HG02759 (cell line): ENCODE results near the gene DUOX2.
"Not testable (repeated sequence)": the region's sequence is repeated elsewhere in the genome, so short reads cannot be mapped to it uniquely, and the experiment has no call there.

Experiments
- ATAC-seq: cut with Tn5 transposase; IDR thresholded peaks from one replicate; pipeline ENCODE4 v1.9.1; 2021; ENCODE audit warnings: mild to moderate bottlenecking, moderate library complexity; ENCODE audit not compliant: unreplicated experiment

The DUOX2 gene

GRCh38 chr15:45102226-45102625, 11.7 kb downstream of the DUOX2 start:
- no peak for ATAC-seq

GRCh38 chr15:45101749-45102148, 12.2 kb downstream of the DUOX2 start:
- ATAC-seq = no peak

- no peak for ATAC-seq
These were observed 12.9 kb downstream of the DUOX2 start for GRCh38 chr15:45100884-45101625.

- ATAC-seq = no peak
These were observed 14.3 kb downstream of the DUOX2 start for GRCh38 chr15:45099549-45100165.

GRCh38 chr15:45097466-45097865, 16.5 kb downstream of the DUOX2 start:
- ATAC-seq = no peak

GRCh38 chr15:45095661-45096060, 18.3 kb downstream of the DUOX2 start:
- ATAC-seq = no peak

GRCh38 chr15:45094358-45094730, 19.6 kb downstream of the DUOX2 start:
- no peak for ATAC-seq

GRCh38 chr15:45093622-45094357, 20.2 kb downstream of the DUOX2 start:
- ATAC-seq = no peak

- no peak for ATAC-seq
These were observed 21.0 kb downstream of the DUOX2 start for GRCh38 chr15:45093013-45093412.

GRCh38 chr15:45091576-45091975, 22.4 kb downstream of the DUOX2 start:
- no peak for ATAC-seq

GRCh38 chr15:45091161-45091560, 22.8 kb downstream of the DUOX2 start:
- ATAC-seq = no peak

- ATAC-seq = no peak
These were observed 24.1 kb downstream of the DUOX2 start for GRCh38 chr15:45089712-45090373.

- ATAC-seq = no peak
These were observed 24.9 kb downstream of the DUOX2 start for GRCh38 chr15:45088801-45089711.

- no peak for ATAC-seq
These were observed 26.5 kb downstream of the DUOX2 start for GRCh38 chr15:45087513-45087912.

- ATAC-seq = no peak
These were observed 29.8 kb downstream of the DUOX2 start for GRCh38 chr15:45084163-45084562.

GRCh38 chr15:45083223-45083622, 30.7 kb downstream of the DUOX2 start:
- ATAC-seq = no peak

GRCh38 chr15:45082412-45082811, 31.6 kb downstream of the DUOX2 start:
- ATAC-seq = not testable (repeated sequence)

- not testable (repeated sequence) for ATAC-seq
These were observed 33.4 kb downstream of the DUOX2 start for GRCh38 chr15:45080593-45080992.

GRCh38 chr15:45079628-45080246, 34.2 kb downstream of the DUOX2 start:
- not testable (repeated sequence) for ATAC-seq

GRCh38 chr15:45079201-45079600, 34.8 kb downstream of the DUOX2 start:
- not testable (repeated sequence) for ATAC-seq
